Kidney capillary endothelial cell (primary cell): ENCODE results near the gene SUGCT.

Experiments
- DNase-seq: peaks from one replicate; pipeline ENCODE4 v3.0.0-alpha.2; 2018; ENCODE audit warnings: low spot score

Gene SUGCT

GRCh38 chr7:40777730-40778312, 643.0 kb downstream of the SUGCT start:
- DNase-seq, result no peak

GRCh38 chr7:40780460-40780859, 645.7 kb downstream of the SUGCT start:
- no peak for DNase-seq

- DNase-seq, result no peak
Observed at GRCh38 chr7:40782836-40783235, 648.0 kb downstream of the SUGCT start.

GRCh38 chr7:40784176-40784575, 649.4 kb downstream of the SUGCT start:
- no peak for DNase-seq

- DNase-seq, result no peak
Observed at GRCh38 chr7:40786909-40787308, 652.1 kb downstream of the SUGCT start.

GRCh38 chr7:40793132-40793531, 658.3 kb downstream of the SUGCT start:
- DNase-seq, result no peak

GRCh38 chr7:40795607-40796006, 660.8 kb downstream of the SUGCT start:
- no peak for DNase-seq

- no peak for DNase-seq
Observed at GRCh38 chr7:40796723-40797122, 661.9 kb downstream of the SUGCT start.

GRCh38 chr7:40798613-40799012, 663.8 kb downstream of the SUGCT start:
- no peak for DNase-seq

GRCh38 chr7:40799493-40800403, 664.9 kb downstream of the SUGCT start:
- DNase-seq, result no peak

- DNase-seq, result no peak
Observed at GRCh38 chr7:40800771-40801170, 666.0 kb downstream of the SUGCT start.

GRCh38 chr7:40802497-40802896, 667.7 kb downstream of the SUGCT start:
- DNase-seq, result no peak

- no peak for DNase-seq
Observed at GRCh38 chr7:40804477-40805215, 669.8 kb downstream of the SUGCT start.

GRCh38 chr7:40805361-40805760, 670.6 kb downstream of the SUGCT start:
- DNase-seq, result no peak

- peak; percentile 83 for DNase-seq
Observed at GRCh38 chr7:40808378-40808942, 673.7 kb downstream of the SUGCT start.

GRCh38 chr7:40810274-40810673, 675.5 kb downstream of the SUGCT start:
- DNase-seq, result no peak

GRCh38 chr7:40811666-40812065, 676.9 kb downstream of the SUGCT start:
- no peak for DNase-seq

- DNase-seq, result no peak
Observed at GRCh38 chr7:40815022-40815421, 680.2 kb downstream of the SUGCT start.

- DNase-seq, result no peak
Observed at GRCh38 chr7:40815512-40815911, 680.7 kb downstream of the SUGCT start.

- DNase-seq, result no peak
Observed at GRCh38 chr7:40822861-40823260, 688.1 kb downstream of the SUGCT start.

GRCh38 chr7:40824461-40824860, 689.7 kb downstream of the SUGCT start:
- DNase-seq, result no peak

- DNase-seq, result no peak
Observed at GRCh38 chr7:40826411-40827221, 691.8 kb downstream of the SUGCT start.
